ENCODE results near the gene ADAMTS12. TPM values are rescaled to one million over a fixed set of nuclear protein-coding genes. Genes with fewer than 3 reads are reported as not detected.

The ADAMTS12 gene
- polyA plus RNA-seq, 3 donors: not detected

DNA sequence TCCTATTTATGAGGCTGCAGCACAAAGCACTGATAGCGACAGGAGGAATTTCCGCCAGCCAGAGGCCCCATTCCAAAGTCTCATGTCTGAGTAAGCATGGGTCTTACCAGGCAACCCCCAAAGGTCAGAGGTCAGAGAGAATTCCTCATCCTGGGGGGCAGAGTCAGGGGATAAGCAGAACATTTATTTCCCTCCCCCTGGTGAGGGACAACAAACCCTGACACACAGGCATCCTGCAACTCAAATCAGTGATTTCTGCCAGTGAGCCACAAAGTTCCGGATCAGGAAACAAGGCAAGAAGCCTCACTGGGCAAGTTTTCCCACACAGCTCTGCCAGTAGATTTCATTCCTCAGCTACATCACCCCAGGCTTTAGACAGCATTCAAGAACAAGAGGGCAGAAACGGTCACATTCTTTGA, 37.0 kb downstream of the ADAMTS12 start:
- H3K36me3 ChIP-seq (replicated peaks in 1 of 2; ENCODE audit: control insufficient read depth in 1 of 2, insufficient read depth in 2 of 2, low read length in 2 of 2): no peaks in the 10 kb centered on the region
- intact Hi-C loops (cut with micrococcal nuclease): no loop called here
- H3K9me3 ChIP-seq (replicated peaks in 1 of 2; ENCODE audit: control insufficient read depth in 1 of 2, insufficient read depth in 1 of 2, low read length in 2 of 2): peaks cover 0 to 3% of the 10 kb centered on the region in 2 donors
- Mint-ChIP-seq H3K4me3 (no peak overlapping the region), H3K4me1 (peaks cover 4% of the 10 kb centered on the region), H3K27ac (no peak overlapping the region), H3K27me3 (ENCODE audit: low read depth in 3 of 3) (peaks cover 0 to 2% (median 0%) of the 10 kb centered on the region in 3 donors), H3K9me3 (peaks cover 0 to 3% (median 0%) of the 10 kb centered on the region in 7 donors), H3K36me3 (no peaks in the 10 kb centered on the region)
- 100% methylated on average over 3 of the region's 4 CpGs for WGBS (ENCODE audit: insufficient coverage)
- DNase-seq: no peak
- no peak overlapping the region for H3K27ac ChIP-seq (ENCODE audit: low read depth in 1 of 2, low read length in 2 of 2)
- H3K79me2 ChIP-seq (ENCODE audit: insufficient read depth, low read length): no peaks in the 10 kb centered on the region
- H3K4me1 ChIP-seq (ENCODE audit: control insufficient read depth in 1 of 2, insufficient read depth in 2 of 2, low read length in 2 of 2): no peaks in the 10 kb centered on the region
- H3K4me2 ChIP-seq (replicated peaks; ENCODE audit: extremely low read depth, low read length, poor library complexity, severe bottlenecking): no peak overlapping the region
- H3K9ac ChIP-seq (ENCODE audit: insufficient read depth, low read length, poor library complexity, severe bottlenecking): no peak overlapping the region
- no peak overlapping the region for H2AFZ ChIP-seq (ENCODE audit: insufficient read depth, low read depth, low read length, poor library complexity, severe bottlenecking)
- no peaks in the 10 kb centered on the region for H4K20me1 ChIP-seq (ENCODE audit: insufficient read depth, low read length)
- no peaks in the 10 kb centered on the region for H3K27me3 ChIP-seq (ENCODE audit: control insufficient read depth in 2 of 2, insufficient read depth in 2 of 2, low read length in 2 of 2)
- no peak overlapping the region for H3K4me3 ChIP-seq (replicated peaks in 1 of 3; ENCODE audit: low read depth in 2 of 3, low read length in 3 of 3)
- TF ChIP-seq CTCF (IDR thresholded peaks at IDR 0.05): no peak

DNA sequence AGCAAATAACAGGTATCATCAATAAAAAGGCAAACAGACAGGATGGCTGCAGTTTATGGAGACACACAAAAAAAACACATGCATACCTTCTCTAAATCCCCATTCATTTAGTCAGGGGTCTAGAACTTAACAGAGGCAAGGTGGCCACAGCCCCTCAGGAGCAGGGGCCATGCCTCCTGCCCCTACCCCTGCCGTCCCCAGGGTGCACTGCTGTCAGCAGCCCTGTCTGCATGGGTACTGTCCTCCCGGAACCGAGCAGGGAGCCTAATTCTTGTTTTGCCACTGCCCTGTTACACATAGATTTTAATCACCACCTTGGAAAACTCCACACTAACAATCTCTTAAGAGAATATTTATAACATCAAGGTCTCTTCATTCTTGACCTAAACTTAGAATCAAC, 39.0 kb downstream of the ADAMTS12 start:
- Histone ChIP-seq H3K9ac (ENCODE audit: insufficient read depth, low read length, poor library complexity, severe bottlenecking) (no peak overlapping the region), H3K4me2 (replicated peaks; ENCODE audit: extremely low read depth, low read length, poor library complexity, severe bottlenecking) (no peak overlapping the region), H3K27ac (ENCODE audit: low read depth in 1 of 2, low read length in 2 of 2) (no peak overlapping the region), H3K79me2 (ENCODE audit: insufficient read depth, low read length) (no peaks in the 10 kb centered on the region), H3K27me3 (ENCODE audit: control insufficient read depth in 2 of 2, insufficient read depth in 2 of 2, low read length in 2 of 2) (no peaks in the 10 kb centered on the region), H3K9me3 (replicated peaks in 1 of 2; ENCODE audit: control insufficient read depth in 1 of 2, insufficient read depth in 1 of 2, low read length in 2 of 2) (no peaks in the 10 kb centered on the region), H4K20me1 (ENCODE audit: insufficient read depth, low read length) (no peaks in the 10 kb centered on the region), H3K4me3 (replicated peaks in 1 of 3; ENCODE audit: low read depth in 2 of 3, low read length in 3 of 3) (no peak overlapping the region), H3K36me3 (replicated peaks in 1 of 2; ENCODE audit: control insufficient read depth in 1 of 2, insufficient read depth in 2 of 2, low read length in 2 of 2) (no peaks in the 10 kb centered on the region), H2AFZ (ENCODE audit: insufficient read depth, low read depth, low read length, poor library complexity, severe bottlenecking) (no peak overlapping the region), H3K4me1 (ENCODE audit: control insufficient read depth in 1 of 2, insufficient read depth in 2 of 2, low read length in 2 of 2) (no peaks in the 10 kb centered on the region)
- Mint-ChIP-seq H3K36me3 (no peaks in the 10 kb centered on the region), H3K4me1 (peaks cover 4% of the 10 kb centered on the region), H3K9me3 (peaks cover 0 to 3% (median 0%) of the 10 kb centered on the region in 7 donors), H3K4me3 (no peak overlapping the region), H3K27ac (no peak overlapping the region), H3K27me3 (ENCODE audit: low read depth in 3 of 3) (peaks cover 0 to 2% (median 0%) of the 10 kb centered on the region in 3 donors)
- no peak for TF ChIP-seq CTCF (IDR thresholded peaks at IDR 0.05)
- no peak for DNase-seq
- WGBS (ENCODE audit: insufficient coverage): 96% methylated on average over 3 of the region's 3 CpGs
- intact Hi-C loops (cut with micrococcal nuclease): no loop called here

All from CD14-positive monocyte (primary cell).